Keratinocyte (primary cell): Measurements from ENCODE around the gene MLF2. TPM values are rescaled to one million over a fixed set of nuclear protein-coding genes. Genes with fewer than 3 reads are reported as not detected.

Source experiments
- DNase-seq: peaks from one replicate; pipeline ENCODE4 v3.0.0-alpha.2; 2011; ENCODE audit warnings: low read depth, missing footprints, low spot score
- FAIRE-seq: peaks from 2 replicates; lab custom pipeline; 2011; peaks lifted over from hg19 to GRCh38; lab: Jason Lieb, UNC
- H2AFZ ChIP-seq: 2 replicates; pipeline ENCODE4 v1.6.0; 2012; ENCODE audit warnings: low read length, control low read depth, inconsistent platforms; ENCODE audit not compliant: control insufficient read depth
- H3K27ac ChIP-seq: 2 replicates; pipeline ENCODE4 v1.5.1; 2011; ENCODE audit warnings: low read length; ENCODE audit not compliant: control insufficient read depth, insufficient read depth
- H3K27me3 ChIP-seq: 3 replicates; pipeline ENCODE4 v1.6.0; 2011; ENCODE audit warnings: low read length; ENCODE audit not compliant: control insufficient read depth, insufficient read depth; ENCODE audit errors: extremely low read depth
- H3K36me3 ChIP-seq, 2 experiments: 2 replicates in 1 of 2; 3 replicates in 1 of 2; pipeline ENCODE4 v1.5.1; 2011; ENCODE audit warnings: low read length in 2 of 2, mild to moderate bottlenecking in 1 of 2; ENCODE audit not compliant: control insufficient read depth in 2 of 2, insufficient read depth in 2 of 2; ENCODE audit errors: extremely low read depth in 1 of 2
- H3K4me1 ChIP-seq: 3 replicates; pipeline ENCODE4 v1.5.1; 2011; ENCODE audit warnings: low read length; ENCODE audit not compliant: control insufficient read depth, insufficient read depth; ENCODE audit errors: extremely low read depth
- H3K4me2 ChIP-seq: 3 replicates; pipeline ENCODE4 v1.6.0; 2011; ENCODE audit warnings: low read depth, low read length; ENCODE audit not compliant: control insufficient read depth, insufficient read depth; ENCODE audit errors: extremely low read depth
- H3K4me3 ChIP-seq, 3 experiments: fragments of 200-600 bp in 1 of 3; sonication (generic) in 1 of 3; 2 replicates in 2 of 3; 3 replicates in 1 of 3; pipeline ENCODE4 v1.5.1; 2011 to 2016; ENCODE audit warnings: low read length in 3 of 3, mild to moderate bottlenecking in 3 of 3, control low read depth in 2 of 3, inconsistent platforms in 1 of 3, low read depth in 1 of 3, mixed read lengths in 1 of 3, mixed run types in 1 of 3, moderate library complexity in 1 of 3; ENCODE audit not compliant: control insufficient read depth in 2 of 3, insufficient read depth in 2 of 3; ENCODE audit errors: extremely low read depth in 1 of 3
- H3K79me2 ChIP-seq: 2 replicates; pipeline ENCODE4 v1.6.0; 2012; ENCODE audit warnings: low read length; ENCODE audit not compliant: control insufficient read depth, insufficient read depth
- H3K9ac ChIP-seq: 3 replicates; pipeline ENCODE4 v1.6.0; 2011; ENCODE audit warnings: low read length; ENCODE audit not compliant: control insufficient read depth, insufficient read depth; ENCODE audit errors: extremely low read depth
- H3K9me1 ChIP-seq: 3 replicates; pipeline ENCODE4 v1.6.0; 2011; ENCODE audit warnings: low read length; ENCODE audit not compliant: control insufficient read depth, insufficient read depth; ENCODE audit errors: extremely low read depth
- H3K9me3 ChIP-seq: 2 replicates; pipeline ENCODE4 v1.5.1; 2012; ENCODE audit warnings: low read depth, low read length; ENCODE audit not compliant: control insufficient read depth
- H4K20me1 ChIP-seq: 3 replicates; pipeline ENCODE4 v1.6.0; 2011; ENCODE audit warnings: low read length; ENCODE audit not compliant: control insufficient read depth, insufficient read depth; ENCODE audit errors: extremely low read depth
- CTCF ChIP-seq, 3 experiments: IDR thresholded peaks in 1 of 3; conservative IDR thresholded peaks in 1 of 3; optimal IDR thresholded peaks in 1 of 3; 2 replicates in 2 of 3; 3 replicates in 1 of 3; pipeline versions ENCODE3 to v1.5.1; 2011; ENCODE audit warnings: low read length in 3 of 3, mild to moderate bottlenecking in 3 of 3, moderate library complexity in 2 of 3, control low read depth in 1 of 3, inconsistent platforms in 1 of 3; ENCODE audit not compliant: insufficient read depth in 2 of 3; ENCODE audit errors: extremely low read depth in 1 of 3
- EZH2 ChIP-seq: IDR thresholded peaks from one replicate; pipeline ENCODE4 v1.6.1; 2012; ENCODE audit warnings: inconsistent platforms, mild to moderate bottlenecking, low read length, moderate library complexity
- dilution Hi-C: fragments of 300-500 bp; cut with MboI; formaldehyde crosslinking; loops from one replicate; pipeline ENCODE4 v1.7.0; 2020; ENCODE audit warnings: low sequenced_read_pairs; ENCODE audit not compliant: extremely low pct_ligation_motif_present
- polyA plus RNA-seq, 5 experiments: library from polyadenylated mRNA; depleted of rRNA in 3 of 5; stranded (reverse) in 3 of 5; stranded (forward) in 1 of 5; unstranded in 1 of 5; fragments of >200 nt; gene quantifications; 1 replicate in 1 of 5; 2 replicates in 3 of 5; 3 replicates in 1 of 5; pipeline versions ENCODE4 v1.2.1 to v1.2.3, GENCODE V29; 2011 to 2012; ENCODE audit warnings: missing spikeins in 2 of 5, low read depth in 1 of 5, low replicate concordance in 1 of 5

The MLF2 gene
- polyA plus RNA-seq, 1 donor (not counting 4 experiments of a cell fraction or from before 2014, with no cell fraction given), result 317 TPM

GRCh38 chr12:6759741-6760140 is 6.8 kb upstream of the MLF2 start:
- H3K9me3 ChIP-seq, result no peaks in the 10 kb centered on the region
- no peak for FAIRE-seq
- H2AFZ ChIP-seq, result no peak overlapping the region
- H3K4me2 ChIP-seq, result no peak overlapping the region
- no peaks in the 10 kb centered on the region for H3K9me1 ChIP-seq
- H3K36me3 ChIP-seq, result no peaks in the 10 kb centered on the region
- dilution Hi-C loops, result no loop called here
- H3K9ac ChIP-seq, result no peak overlapping the region
- H3K4me1 ChIP-seq, result peaks cover 10% of the 10 kb centered on the region
- no peaks in the 10 kb centered on the region for H3K79me2 ChIP-seq
- H3K27ac ChIP-seq, result no peak overlapping the region
- H4K20me1 ChIP-seq, result no peaks in the 10 kb centered on the region
- TF ChIP-seq EZH2 (no peak), CTCF (optimal IDR thresholded peaks at IDR 0.05 in 1 of 3, IDR thresholded peaks at IDR 0.05 in 1 of 3, conservative IDR thresholded peaks at IDR 0.05 in 1 of 3; ENCODE audit: extremely low read depth in 1 of 3, insufficient read depth in 2 of 3, low read length in 3 of 3) (no peak)
- no peaks in the 10 kb centered on the region for H3K27me3 ChIP-seq
- DNase-seq, result no peak
- no peak overlapping the region for H3K4me3 ChIP-seq

GRCh38 chr12:6758506-6759095 is 5.7 kb upstream of the MLF2 start:
- no peak for FAIRE-seq
- Histone ChIP-seq H2AFZ (no peak overlapping the region), H3K4me2 (no peak overlapping the region), H3K27me3 (no peaks in the 10 kb centered on the region), H3K9me1 (no peaks in the 10 kb centered on the region), H3K4me1 (peaks cover 6% of the 10 kb centered on the region), H3K9ac (no peak overlapping the region), H3K79me2 (no peaks in the 10 kb centered on the region), H3K27ac (no peak overlapping the region), H4K20me1 (no peaks in the 10 kb centered on the region), H3K4me3 (no peak overlapping the region), H3K36me3 (no peaks in the 10 kb centered on the region), H3K9me3 (no peaks in the 10 kb centered on the region)
- DNase-seq, result no peak
- no peak for TF ChIP-seq EZH2
- no peak for TF ChIP-seq CTCF (optimal IDR thresholded peaks at IDR 0.05 in 1 of 3, IDR thresholded peaks at IDR 0.05 in 1 of 3, conservative IDR thresholded peaks at IDR 0.05 in 1 of 3; ENCODE audit: extremely low read depth in 1 of 3, insufficient read depth in 2 of 3, low read length in 3 of 3)
- dilution Hi-C loops, result no loop called here
